ENCODE data around the gene OR2A2.

OR2A2 gene

GRCh38 chr7:144137501-144137900 lies 28.1 kb downstream of the OR2A2 start:
- in situ Hi-C loops (cut with MboI; ENCODE audit: low sequenced_read_pairs), result no loop called here

GRCh38 chr7:144142187-144142586 lies 32.8 kb downstream of the OR2A2 start:
- in situ Hi-C loops (cut with MboI; ENCODE audit: low sequenced_read_pairs), result no loop called here

GRCh38 chr7:144144426-144144825 lies 35.0 kb downstream of the OR2A2 start:
- in situ Hi-C loops (cut with MboI; ENCODE audit: low sequenced_read_pairs), result no loop called here

GRCh38 chr7:144148224-144148827 lies 38.9 kb downstream of the OR2A2 start:
- in situ Hi-C loops (cut with MboI; ENCODE audit: low sequenced_read_pairs), result no loop called here

GRCh38 chr7:144158861-144159260 lies 49.5 kb downstream of the OR2A2 start:
- in situ Hi-C loops (cut with MboI; ENCODE audit: low sequenced_read_pairs), result no loop called here
